ENCODE data around the gene TRABD2B.

Gene TRABD2B

GRCh38 chr1:47898133-47898845 is 98.9 kb downstream of the TRABD2B start:
- no peak for DNase-seq (ENCODE audit: low read depth)
- TF ChIP-seq CTCF (IDR thresholded peaks at IDR 0.05; ENCODE audit: insufficient read depth, low read depth, low read length, missing control alignments): no peak
- H3K4me3 ChIP-seq (ENCODE audit: low read length): no peak overlapping the region

- H3K4me3 ChIP-seq (ENCODE audit: low read length): no peak overlapping the region
- TF ChIP-seq CTCF (IDR thresholded peaks at IDR 0.05; ENCODE audit: insufficient read depth, low read depth, low read length, missing control alignments): no peak
- no peak for DNase-seq (ENCODE audit: low read depth)
Measured at GRCh38 chr1:47895279-47896125, 101.7 kb downstream of the TRABD2B start.

- TF ChIP-seq CTCF (IDR thresholded peaks at IDR 0.05; ENCODE audit: insufficient read depth, low read depth, low read length, missing control alignments): no peak
- no peak overlapping the region for H3K4me3 ChIP-seq (ENCODE audit: low read length)
- peak; percentile 91 for DNase-seq (ENCODE audit: low read depth)
Measured at GRCh38 chr1:47894410-47895278, 102.5 kb downstream of the TRABD2B start.

GRCh38 chr1:47893412-47893811 is 103.8 kb downstream of the TRABD2B start:
- H3K4me3 ChIP-seq (ENCODE audit: low read length): no peak overlapping the region
- no peak for DNase-seq (ENCODE audit: low read depth)
- no peak for TF ChIP-seq CTCF (IDR thresholded peaks at IDR 0.05; ENCODE audit: insufficient read depth, low read depth, low read length, missing control alignments)

- DNase-seq (ENCODE audit: low read depth): no peak
- no peak overlapping the region for H3K4me3 ChIP-seq (ENCODE audit: low read length)
- TF ChIP-seq CTCF (IDR thresholded peaks at IDR 0.05; ENCODE audit: insufficient read depth, low read depth, low read length, missing control alignments): no peak
Measured at GRCh38 chr1:47890779-47891178, 106.4 kb downstream of the TRABD2B start.

GRCh38 chr1:47888294-47888629 is 108.9 kb downstream of the TRABD2B start:
- TF ChIP-seq CTCF (IDR thresholded peaks at IDR 0.05; ENCODE audit: insufficient read depth, low read depth, low read length, missing control alignments): no peak
- no peak overlapping the region for H3K4me3 ChIP-seq (ENCODE audit: low read length)
- DNase-seq (ENCODE audit: low read depth): no peak
